Fibroblast of skin of left biceps (primary cell): ENCODE measurements around the gene UFSP1.
"Not testable (repeated sequence)": the region's sequence is repeated elsewhere in the genome, so short reads cannot be mapped to it uniquely, and the experiment has no call there.

Experiments used
- DNase-seq, 2 experiments: peaks; one replicate each; pipeline ENCODE4 v3.0.0-alpha.2; 2013; ENCODE audit warnings: low read depth in 2 of 2

UFSP1 gene

GRCh38 chr7:100888988-100889750 is at the start of gene UFSP1:
Gene UFSP1 (minus strand): TSS chr7:100889715. CDS start chr7:100889271, 444 bp downstream.
- no peak for DNase-seq

GRCh38 chr7:100936167-100936566 is 46.7 kb upstream of the UFSP1 start:
- not testable (repeated sequence) for DNase-seq

- not testable (repeated sequence) for DNase-seq
Measured at GRCh38 chr7:100935381-100935780, 45.9 kb upstream of the UFSP1 start.

GRCh38 chr7:100933734-100934133 is 44.2 kb upstream of the UFSP1 start:
- DNase-seq = no peak

- no peak for DNase-seq
Measured at GRCh38 chr7:100929808-100930174, 40.3 kb upstream of the UFSP1 start.

- DNase-seq = not testable (repeated sequence)
Measured at GRCh38 chr7:100923616-100924015, 34.1 kb upstream of the UFSP1 start.

- DNase-seq = no peak
Measured at GRCh38 chr7:100921039-100921438, 31.5 kb upstream of the UFSP1 start.

- not testable (repeated sequence) for DNase-seq
Measured at GRCh38 chr7:100919779-100920437, 30.4 kb upstream of the UFSP1 start.

GRCh38 chr7:100919335-100919734 is 29.8 kb upstream of the UFSP1 start:
- not testable (repeated sequence) for DNase-seq

GRCh38 chr7:100914879-100915447 is 25.4 kb upstream of the UFSP1 start:
- DNase-seq = no peak

- DNase-seq = no peak
Measured at GRCh38 chr7:100914208-100914878, 24.8 kb upstream of the UFSP1 start.

- no peak for DNase-seq
Measured at GRCh38 chr7:100911484-100911883, 22.0 kb upstream of the UFSP1 start.

GRCh38 chr7:100910443-100910842 is 20.9 kb upstream of the UFSP1 start:
- DNase-seq = not testable (repeated sequence)

- DNase-seq = no peak
Measured at GRCh38 chr7:100908512-100908911, 19.0 kb upstream of the UFSP1 start.

- no peak for DNase-seq
Measured at GRCh38 chr7:100902638-100903037, 13.1 kb upstream of the UFSP1 start.

GRCh38 chr7:100901921-100902332 is 12.4 kb upstream of the UFSP1 start:
- no peak for DNase-seq

GRCh38 chr7:100900978-100901377 is 11.5 kb upstream of the UFSP1 start:
- DNase-seq = no peak

GRCh38 chr7:100899432-100899831 is 9.9 kb upstream of the UFSP1 start:
- no peak for DNase-seq

GRCh38 chr7:100897772-100898454 is 8.4 kb upstream of the UFSP1 start:
- no peak for DNase-seq

- no peak for DNase-seq
Measured at GRCh38 chr7:100896732-100897608, 7.5 kb upstream of the UFSP1 start.
